ENCODE measurements around the gene NFATC1. TPM values are rescaled to one million over a fixed set of nuclear protein-coding genes. Genes with fewer than 3 reads are reported as not detected.
A peak's percentile ranks its signal among the peaks of the same experiment; 100 is the strongest.

The NFATC1 gene
- total RNA-seq, 1 donor from 2014 or later = 0.46 TPM

DNA sequence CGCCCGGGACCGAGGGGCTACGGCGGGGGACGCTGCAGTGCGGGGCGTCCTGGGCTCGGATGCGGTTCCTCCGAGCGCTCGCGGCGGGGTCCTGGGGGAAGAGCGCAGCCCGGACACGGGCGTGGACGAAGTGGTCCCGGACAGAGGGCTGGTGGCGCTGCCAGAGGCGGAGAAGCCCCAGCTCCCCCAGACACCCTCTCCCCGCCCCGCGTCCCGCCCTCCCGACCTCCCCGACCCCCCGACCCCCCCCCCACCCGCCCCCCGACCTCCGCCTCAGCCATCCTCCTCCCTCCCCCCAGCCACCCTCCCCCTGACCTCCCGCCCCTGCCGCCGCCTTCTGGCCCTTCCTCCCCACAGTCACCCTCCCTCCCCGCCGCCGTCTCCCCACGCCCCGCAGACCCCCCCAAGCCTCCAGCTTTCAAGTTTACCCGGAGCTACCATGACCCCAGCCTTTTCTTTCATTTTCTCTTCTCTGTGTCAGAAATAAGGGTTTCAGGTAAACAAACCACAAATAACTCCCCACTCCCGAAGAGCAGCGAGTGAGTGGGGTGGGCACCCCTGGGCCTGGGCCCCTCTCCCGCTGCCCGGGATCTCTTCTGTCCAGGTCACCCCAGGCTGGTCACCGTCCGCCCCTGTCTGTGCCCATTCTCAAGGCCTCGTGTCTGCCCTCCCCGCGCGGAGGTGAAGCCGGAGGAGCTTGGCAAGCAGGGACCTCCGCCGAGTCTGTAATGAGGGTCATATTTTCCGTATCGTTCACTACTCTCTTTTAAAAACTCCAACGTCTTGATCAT is 5.1 kb downstream of the NFATC1 start:
- no peak for DNase-seq (ENCODE audit: low read depth)
- peak overlapping the region; percentile 59 for H3K4me3 ChIP-seq (ENCODE audit: low read depth, low read length)
- TF ChIP-seq, protein P1, sequence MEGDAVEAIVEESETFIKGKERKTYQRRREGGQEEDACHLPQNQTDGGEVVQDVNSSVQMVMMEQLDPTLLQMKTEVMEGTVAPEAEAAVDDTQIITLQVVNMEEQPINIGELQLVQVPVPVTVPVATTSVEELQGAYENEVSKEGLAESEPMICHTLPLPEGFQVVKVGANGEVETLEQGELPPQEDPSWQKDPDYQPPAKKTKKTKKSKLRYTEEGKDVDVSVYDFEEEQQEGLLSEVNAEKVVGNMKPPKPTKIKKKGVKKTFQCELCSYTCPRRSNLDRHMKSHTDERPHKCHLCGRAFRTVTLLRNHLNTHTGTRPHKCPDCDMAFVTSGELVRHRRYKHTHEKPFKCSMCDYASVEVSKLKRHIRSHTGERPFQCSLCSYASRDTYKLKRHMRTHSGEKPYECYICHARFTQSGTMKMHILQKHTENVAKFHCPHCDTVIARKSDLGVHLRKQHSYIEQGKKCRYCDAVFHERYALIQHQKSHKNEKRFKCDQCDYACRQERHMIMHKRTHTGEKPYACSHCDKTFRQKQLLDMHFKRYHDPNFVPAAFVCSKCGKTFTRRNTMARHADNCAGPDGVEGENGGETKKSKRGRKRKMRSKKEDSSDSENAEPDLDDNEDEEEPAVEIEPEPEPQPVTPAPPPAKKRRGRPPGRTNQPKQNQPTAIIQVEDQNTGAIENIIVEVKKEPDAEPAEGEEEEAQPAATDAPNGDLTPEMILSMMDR (conservative IDR thresholded peaks at IDR 0.05; ENCODE audit: low read depth, low read length) = no peak

DNA sequence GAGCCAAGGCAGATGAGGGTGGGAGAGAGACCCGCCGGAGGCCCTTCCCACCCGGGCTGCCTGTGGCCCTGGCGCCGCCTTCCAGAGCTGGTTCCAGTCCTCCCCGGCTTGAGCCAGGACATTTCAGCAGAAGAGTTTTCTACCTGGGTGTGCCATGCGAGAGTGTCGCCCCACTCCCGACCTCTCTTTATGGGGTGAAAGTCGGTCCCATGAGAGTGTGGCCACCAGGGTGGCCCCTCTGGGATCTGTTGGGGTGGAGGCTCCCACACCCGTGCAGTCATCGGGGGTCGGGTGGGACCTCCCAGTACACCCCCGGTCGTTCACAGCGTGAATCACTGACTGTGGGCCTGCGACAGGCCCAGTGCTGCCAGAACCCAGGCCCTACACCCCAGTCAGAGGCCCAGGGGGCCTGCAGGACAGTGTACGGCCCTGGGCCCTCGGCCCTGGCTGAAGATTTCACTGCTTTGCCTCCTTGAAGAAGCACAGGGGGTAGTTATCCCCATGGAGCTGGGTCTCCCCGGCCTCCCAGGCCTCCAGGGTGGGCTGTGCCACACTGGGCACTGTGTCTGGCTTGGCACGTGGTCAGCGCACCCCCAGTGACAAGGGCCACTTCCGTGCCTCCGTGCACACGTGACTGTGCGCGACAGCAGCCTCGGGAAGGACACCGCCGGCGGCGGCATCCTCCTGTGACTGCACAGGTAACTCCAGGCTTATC is 5.9 kb downstream of the NFATC1 start:
- DNase-seq (ENCODE audit: low read depth) = no peak
- no peak overlapping the region for H3K4me3 ChIP-seq (ENCODE audit: low read depth, low read length)
- TF ChIP-seq, protein P1 (conservative IDR thresholded peaks at IDR 0.05; ENCODE audit: low read depth, low read length) = no peak

DNA sequence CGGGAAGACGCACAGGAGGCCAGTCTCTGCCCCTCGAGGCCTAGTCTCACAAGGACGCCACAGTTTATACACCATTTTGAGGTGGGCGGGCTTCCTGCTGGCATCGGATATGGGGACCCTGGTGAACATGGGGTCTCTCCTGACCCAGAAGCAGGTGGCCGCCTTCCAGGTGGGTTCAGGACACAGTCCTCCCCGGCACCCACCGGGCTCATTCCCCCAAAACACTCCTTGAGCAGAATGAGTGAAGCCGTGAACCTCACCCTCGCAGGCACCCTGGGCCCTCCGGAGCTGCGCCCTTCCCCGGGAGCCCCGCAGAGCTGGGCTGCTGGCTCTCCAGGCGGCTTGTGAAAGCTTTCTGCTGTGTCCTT is 6.5 kb downstream of the NFATC1 start:
- H3K4me3 ChIP-seq (ENCODE audit: low read depth, low read length) = no peak overlapping the region
- TF ChIP-seq, protein P1 (conservative IDR thresholded peaks at IDR 0.05; ENCODE audit: low read depth, low read length) = no peak
- DNase-seq (ENCODE audit: low read depth) = no peak

DNA sequence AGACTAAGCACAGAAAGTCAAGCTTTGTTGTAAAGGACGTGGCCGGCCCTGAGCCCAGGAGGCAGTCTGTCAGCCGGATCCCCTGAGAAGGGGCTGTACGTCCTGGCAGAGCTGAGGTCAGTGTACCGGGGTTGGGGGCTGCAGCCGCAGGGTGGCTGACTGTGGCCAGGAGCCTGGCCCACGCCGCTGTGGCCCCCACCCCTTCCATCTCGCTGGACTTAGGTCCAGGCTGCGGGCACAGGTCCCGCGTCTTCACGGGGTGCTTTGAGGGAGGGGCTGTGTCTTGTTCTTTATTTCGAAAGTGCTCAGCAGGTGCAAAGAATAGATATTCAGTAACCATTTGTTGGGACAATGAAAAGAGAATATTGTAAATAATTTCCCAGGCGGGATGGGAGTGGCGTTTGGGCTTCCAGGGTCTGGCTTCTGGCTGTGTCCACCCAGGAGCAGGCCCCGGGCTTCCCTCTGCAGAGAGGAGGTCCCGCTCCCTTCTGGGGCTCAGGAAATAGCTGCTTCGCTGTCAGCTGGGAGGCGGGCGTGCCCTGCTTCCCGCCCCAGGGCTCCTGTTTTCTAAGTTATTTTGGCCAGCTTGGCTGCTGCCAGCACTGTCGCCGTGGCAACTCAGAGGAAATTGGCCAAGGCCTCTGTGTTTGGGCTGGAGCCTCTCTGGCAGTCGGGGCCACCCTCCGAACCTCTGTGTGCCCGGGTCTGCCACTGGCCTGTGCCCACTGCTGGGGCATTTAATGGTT is 7.4 kb downstream of the NFATC1 start:
- H3K4me3 ChIP-seq (ENCODE audit: low read depth, low read length) = peak overlapping the region; percentile 6
- TF ChIP-seq, protein P1 (conservative IDR thresholded peaks at IDR 0.05; ENCODE audit: low read depth, low read length) = no peak
- DNase-seq (ENCODE audit: low read depth) = no peak

DNA sequence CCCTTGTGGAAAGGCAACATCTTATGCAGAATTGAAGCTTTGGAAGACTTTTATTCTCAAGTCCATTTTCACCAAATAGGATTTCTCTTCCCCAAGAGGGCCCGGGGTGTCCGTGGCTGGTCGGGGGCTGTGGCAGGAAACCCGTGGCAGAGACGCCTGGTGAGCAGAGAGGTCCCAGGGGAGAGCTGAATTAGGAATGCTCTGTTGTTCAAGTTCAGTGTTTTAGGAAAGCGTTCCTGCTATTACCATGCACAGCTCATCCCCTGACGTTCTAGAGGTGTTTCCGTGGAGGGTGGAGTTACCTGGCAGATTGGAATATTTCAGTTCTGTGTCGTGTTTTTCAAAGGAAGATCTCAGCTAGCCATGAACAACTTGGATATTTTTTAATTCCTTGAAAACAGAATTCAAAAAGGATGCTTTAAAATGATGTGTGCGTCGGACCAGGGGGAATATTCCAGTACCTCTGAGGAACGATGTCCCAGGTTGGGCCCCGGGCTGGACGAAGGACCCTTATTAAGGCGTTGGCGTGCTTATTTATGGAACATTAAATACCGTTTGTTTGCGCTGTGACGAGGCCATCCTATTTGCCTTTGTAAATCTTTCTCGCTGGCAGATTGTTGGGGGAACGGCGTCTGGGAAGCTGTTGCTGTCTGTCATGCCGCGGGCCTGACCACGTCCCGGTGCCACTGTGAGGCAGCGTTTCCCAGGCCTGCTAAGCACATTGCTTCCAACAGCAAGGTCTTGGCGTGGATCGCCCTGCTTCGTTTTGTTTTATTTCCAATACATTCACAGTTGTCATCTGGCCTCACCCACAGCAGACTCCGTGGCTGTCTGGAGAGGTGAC is 8.2 kb downstream of the NFATC1 start:
- no peak for DNase-seq (ENCODE audit: low read depth)
- TF ChIP-seq, protein P1 (conservative IDR thresholded peaks at IDR 0.05; ENCODE audit: low read depth, low read length) = no peak
- no peak overlapping the region for H3K4me3 ChIP-seq (ENCODE audit: low read depth, low read length)

DNA sequence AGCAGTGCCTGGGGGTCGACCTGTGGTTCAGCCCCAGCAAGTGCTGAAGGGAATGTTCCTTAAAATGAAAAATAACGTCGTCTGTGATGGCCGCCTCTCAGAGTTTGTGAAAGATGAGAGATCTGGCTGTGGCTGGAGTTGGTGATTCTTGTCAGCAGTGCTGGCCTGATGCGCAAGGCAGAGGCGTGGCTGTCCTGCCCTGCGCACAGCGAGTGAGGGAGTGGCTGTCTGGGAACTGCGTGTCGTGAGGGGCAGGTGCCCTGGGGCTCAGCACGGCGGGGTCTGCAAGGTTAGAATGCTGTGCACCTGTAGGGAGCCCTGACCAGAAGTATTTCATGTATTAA is 8.8 kb downstream of the NFATC1 start:
- H3K4me3 ChIP-seq (ENCODE audit: low read depth, low read length) = no peak overlapping the region
- TF ChIP-seq, protein P1 (conservative IDR thresholded peaks at IDR 0.05; ENCODE audit: low read depth, low read length) = no peak

More for the DNA sequence above, 8.8 kb downstream of the NFATC1 start:
- no peak for DNase-seq (ENCODE audit: low read depth)

All from epithelial cell of proximal tubule (primary cell).